Activated naive CD8-positive, alpha-beta T cell (primary cell): Measurements from ENCODE around the gene YWHAQ.
A peak's percentile ranks its signal among the peaks of the same experiment; 100 is the strongest.

Source experiments
- H3K27ac Mint-ChIP-seq: one replicate; pipeline ENCODE4 v1.8.0; 2021; ENCODE audit warnings: mixed read lengths
- H3K27me3 Mint-ChIP-seq: one replicate; pipeline ENCODE4 v1.8.0; 2021; ENCODE audit warnings: mixed read lengths
- H3K36me3 Mint-ChIP-seq: one replicate; pipeline ENCODE4 v1.8.0; 2021; ENCODE audit warnings: mixed read lengths
- H3K4me1 Mint-ChIP-seq: one replicate; pipeline ENCODE4 v1.8.0; 2021; ENCODE audit warnings: low read depth, mixed read lengths
- H3K4me3 Mint-ChIP-seq: one replicate; pipeline ENCODE4 v1.8.0; 2021; ENCODE audit warnings: mild to moderate bottlenecking, mixed read lengths
- H3K9me3 Mint-ChIP-seq: one replicate; pipeline ENCODE4 v1.8.0; 2021; ENCODE audit warnings: low read depth, mixed read lengths

Gene YWHAQ

DNA sequence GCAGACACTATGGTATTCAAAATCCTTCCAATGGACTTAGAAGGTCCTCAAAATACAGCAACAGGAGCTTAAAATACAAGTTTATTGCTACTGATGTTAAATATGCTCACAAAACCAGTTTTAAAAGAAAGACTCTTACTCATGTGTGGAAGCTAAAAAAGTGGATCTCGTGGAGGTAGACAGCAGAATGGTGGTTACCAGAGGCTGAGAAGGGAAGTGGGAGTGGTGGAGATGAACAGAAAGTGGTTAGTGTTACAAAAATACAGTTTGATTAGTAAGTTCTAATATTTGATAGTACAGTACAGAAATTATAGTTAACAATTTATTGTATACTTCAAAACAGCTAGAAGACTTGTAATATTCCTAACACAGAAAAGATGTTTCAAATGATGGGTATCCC, 87.2 kb downstream of the YWHAQ start:
- peaks cover 46% of the 10 kb centered on the region for H3K4me1 Mint-ChIP-seq
- no peaks in the 10 kb centered on the region for H3K27me3 Mint-ChIP-seq
- H3K36me3 Mint-ChIP-seq, result peaks cover 9% of the 10 kb centered on the region
- H3K27ac Mint-ChIP-seq, result peak overlapping the region; percentile 31
- no peak overlapping the region for H3K4me3 Mint-ChIP-seq
- H3K9me3 Mint-ChIP-seq, result no peaks in the 10 kb centered on the region

DNA sequence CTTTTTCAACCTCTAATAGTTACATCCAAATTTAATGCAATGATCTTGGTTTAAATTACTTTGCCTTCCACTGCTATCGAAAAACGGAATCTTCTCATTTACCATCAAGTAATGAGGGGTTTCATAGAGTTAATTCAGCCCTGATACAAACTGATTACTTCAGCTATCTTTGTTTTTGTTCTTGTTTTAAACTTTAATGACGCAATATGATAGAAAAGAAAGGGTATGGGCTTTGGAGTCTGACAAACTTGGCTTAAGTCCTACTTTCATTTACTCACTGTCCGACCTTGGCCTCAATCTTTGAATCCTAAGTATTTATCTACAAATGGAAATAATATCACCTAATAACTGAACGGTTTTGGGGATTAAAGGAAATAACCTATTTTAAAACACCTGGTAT, 91.3 kb downstream of the YWHAQ start:
- H3K27me3 Mint-ChIP-seq, result no peaks in the 10 kb centered on the region
- H3K4me3 Mint-ChIP-seq, result no peak overlapping the region
- H3K4me1 Mint-ChIP-seq, result peaks cover 39% of the 10 kb centered on the region
- H3K27ac Mint-ChIP-seq, result no peak overlapping the region
- peaks cover 7% of the 10 kb centered on the region for H3K36me3 Mint-ChIP-seq
- H3K9me3 Mint-ChIP-seq, result no peaks in the 10 kb centered on the region

DNA sequence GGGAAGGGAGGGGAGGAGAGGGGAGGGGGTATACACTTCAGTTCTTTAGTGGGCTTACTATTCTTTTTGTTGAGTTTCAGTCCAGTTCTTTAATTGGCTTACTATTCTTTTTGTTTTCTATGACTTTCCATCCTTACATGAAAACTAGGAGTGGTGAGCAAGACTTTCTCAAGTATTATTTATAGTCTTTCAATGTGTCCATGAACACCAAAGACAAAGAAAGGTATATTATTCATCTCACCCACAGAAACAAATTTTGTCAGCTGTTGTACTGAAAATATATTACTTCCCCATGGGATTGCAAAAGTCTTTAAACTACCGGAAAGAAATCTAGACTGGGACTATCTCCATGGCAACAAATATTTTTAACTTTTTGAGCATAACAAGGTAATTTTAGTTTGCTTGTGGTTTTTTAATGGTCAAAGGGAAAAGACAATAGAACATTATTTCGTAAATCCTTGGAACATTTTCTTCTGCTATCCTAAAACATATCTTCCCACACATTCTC, 92.7 kb downstream of the YWHAQ start:
- Mint-ChIP-seq H3K27me3 (no peaks in the 10 kb centered on the region), H3K9me3 (no peaks in the 10 kb centered on the region), H3K4me3 (no peak overlapping the region), H3K27ac (no peak overlapping the region), H3K4me1 (peaks cover 29% of the 10 kb centered on the region), H3K36me3 (peaks cover 4% of the 10 kb centered on the region)

DNA sequence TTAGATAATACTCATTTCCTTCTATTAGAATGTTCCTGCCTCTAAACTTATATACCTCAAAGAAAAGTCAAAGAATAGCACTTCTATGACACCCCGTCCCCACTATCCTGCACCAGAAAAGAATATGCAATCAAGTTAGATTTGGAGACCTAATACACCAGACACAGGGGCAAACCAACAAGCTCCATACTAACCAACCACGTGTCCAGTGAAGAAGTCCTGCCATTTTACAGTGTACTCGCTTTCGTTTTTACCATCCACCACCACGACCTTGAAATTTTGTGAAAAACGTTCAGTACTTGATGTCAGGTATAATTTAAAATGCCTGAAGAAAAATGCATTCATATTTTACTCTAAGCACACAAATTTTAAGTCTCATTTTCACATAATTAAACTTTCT, 94.3 kb downstream of the YWHAQ start:
- H3K9me3 Mint-ChIP-seq, result no peaks in the 10 kb centered on the region
- no peak overlapping the region for H3K27ac Mint-ChIP-seq
- no peaks in the 10 kb centered on the region for H3K27me3 Mint-ChIP-seq
- H3K36me3 Mint-ChIP-seq, result peaks cover 4% of the 10 kb centered on the region
- H3K4me3 Mint-ChIP-seq, result no peak overlapping the region
- peaks cover 28% of the 10 kb centered on the region for H3K4me1 Mint-ChIP-seq

DNA sequence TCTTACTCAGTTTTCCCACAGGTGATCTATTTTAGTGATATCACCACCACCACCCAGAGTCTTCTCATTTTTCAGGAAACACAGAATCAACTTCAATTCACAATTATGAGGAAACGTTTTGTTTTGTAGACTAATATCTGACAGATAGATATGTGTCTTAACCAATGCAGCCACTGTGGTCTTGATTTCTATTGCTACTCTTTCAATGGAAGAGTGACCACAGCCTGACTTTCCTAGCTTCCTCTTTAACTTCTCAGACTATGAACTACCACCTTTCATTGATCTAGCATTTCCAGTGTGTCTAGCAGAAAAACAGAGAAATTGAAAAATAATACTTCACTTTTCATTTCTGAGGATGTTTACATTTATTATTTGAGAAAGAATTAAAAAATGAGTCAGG, 95.6 kb downstream of the YWHAQ start:
- Mint-ChIP-seq H3K4me1 (peaks cover 28% of the 10 kb centered on the region), H3K27ac (no peak overlapping the region), H3K4me3 (no peak overlapping the region), H3K9me3 (no peaks in the 10 kb centered on the region), H3K36me3 (peaks cover 5% of the 10 kb centered on the region), H3K27me3 (no peaks in the 10 kb centered on the region)
